Measurements from ENCODE around the gene ZNF532.

GRCh38 chr18:58852629-58853028 lies 12.0 kb upstream of the ZNF532 start:
- TF ChIP-seq CTCF (IDR thresholded peaks at IDR 0.05) (no peak), POLR2A (IDR thresholded peaks at IDR 0.05) (no peak)

All from upper lobe of left lung (tissue), 4 donors.